SK-N-MC (cell line): ENCODE measurements around the gene RHOG.

Source experiments
- EZH2 ChIP-seq: fragments of 200-600 bp; sonication (generic); IDR thresholded peaks from one replicate; pipeline ENCODE4 v1.6.1; 2017; ENCODE audit warnings: antibody characterized with exemption
- POLR2AphosphoS5 ChIP-seq: IDR thresholded peaks from 2 replicates; pipeline ENCODE4 v1.6.1; 2012; ENCODE audit warnings: mild to moderate bottlenecking, low read depth, low read length, borderline replicate concordance

DNA sequence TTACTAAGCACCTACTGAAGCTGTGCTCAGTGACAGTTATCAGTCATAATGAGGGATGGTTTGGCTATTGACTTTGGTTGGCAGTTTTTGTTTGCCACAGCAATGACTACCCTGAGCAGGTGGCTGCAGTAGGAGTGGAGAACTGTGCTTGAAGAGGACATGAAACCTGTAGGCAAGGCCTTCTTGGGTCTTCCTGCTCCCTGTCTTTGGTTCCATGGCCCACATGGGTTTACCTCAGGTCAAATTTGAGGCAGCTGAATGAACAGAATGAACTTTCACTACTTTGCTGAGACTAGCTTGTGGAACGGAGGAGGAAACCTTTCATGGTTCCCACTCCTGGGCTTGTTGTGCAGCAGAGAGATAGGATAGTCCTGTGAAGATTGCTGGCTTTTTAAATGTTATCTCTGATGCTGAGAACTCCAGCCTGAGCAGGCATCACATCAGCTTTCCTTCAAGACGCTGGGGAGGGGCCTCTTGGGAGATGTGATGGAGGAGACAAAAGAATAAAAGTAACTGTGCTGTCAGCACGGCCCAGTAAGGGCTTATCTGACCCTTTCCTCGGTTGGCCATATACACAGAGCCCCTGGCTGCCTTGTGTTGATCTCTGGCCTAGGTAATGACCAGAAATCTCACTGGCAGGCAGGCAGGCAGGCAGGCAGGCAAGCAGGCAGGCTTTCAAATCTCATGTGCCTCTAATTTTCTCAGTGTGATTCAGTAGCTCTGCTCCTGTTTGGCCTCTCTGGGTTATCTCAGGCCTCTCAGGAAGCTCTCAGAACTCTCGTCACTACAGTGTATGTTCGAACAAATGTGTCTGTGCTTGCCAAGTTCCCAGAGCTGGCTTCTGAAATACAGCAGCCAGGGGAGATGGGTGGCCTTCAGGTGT lies 26.7 kb upstream of the RHOG start:
- TF ChIP-seq EZH2 (no peak), POLR2AphosphoS5 (no peak)
